ENCODE measurements around the gene FAM120AOS.
"Not testable (repeated sequence)": the region's sequence is repeated elsewhere in the genome, so short reads cannot be mapped to it uniquely, and the experiment has no call there.

The FAM120AOS gene

DNA sequence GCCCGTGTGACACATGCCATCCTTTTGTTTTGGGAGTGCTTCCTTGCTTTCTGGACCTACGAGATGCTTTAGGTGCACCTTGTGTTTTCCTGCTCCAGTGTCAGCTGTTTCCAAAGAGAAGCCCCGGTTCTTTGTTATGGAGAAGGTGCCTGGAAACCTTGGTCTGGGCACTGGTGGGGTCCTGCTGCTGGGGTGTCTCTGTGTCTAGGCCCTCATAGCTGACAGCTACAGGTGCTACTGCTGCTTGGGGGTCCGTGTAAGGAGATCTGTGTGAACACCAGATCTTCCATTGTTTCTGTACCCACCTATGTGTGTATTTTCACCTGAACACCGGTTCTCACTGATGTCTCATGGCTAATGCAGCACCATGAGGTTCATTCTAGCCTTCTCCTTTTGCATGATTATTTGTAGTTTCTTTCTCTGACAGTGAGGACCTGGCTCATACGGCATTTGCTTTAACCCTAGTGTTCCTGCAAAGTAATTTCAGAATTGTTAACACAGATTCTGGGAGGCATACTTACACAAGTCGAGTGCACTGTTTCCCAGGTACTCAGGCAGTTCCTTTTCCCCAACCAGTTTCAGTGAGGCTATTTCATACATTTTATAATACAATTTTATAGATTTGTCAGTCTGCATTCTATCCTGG, 13.2 kb upstream of the FAM120AOS start:
- no peak for DNase-seq

DNA sequence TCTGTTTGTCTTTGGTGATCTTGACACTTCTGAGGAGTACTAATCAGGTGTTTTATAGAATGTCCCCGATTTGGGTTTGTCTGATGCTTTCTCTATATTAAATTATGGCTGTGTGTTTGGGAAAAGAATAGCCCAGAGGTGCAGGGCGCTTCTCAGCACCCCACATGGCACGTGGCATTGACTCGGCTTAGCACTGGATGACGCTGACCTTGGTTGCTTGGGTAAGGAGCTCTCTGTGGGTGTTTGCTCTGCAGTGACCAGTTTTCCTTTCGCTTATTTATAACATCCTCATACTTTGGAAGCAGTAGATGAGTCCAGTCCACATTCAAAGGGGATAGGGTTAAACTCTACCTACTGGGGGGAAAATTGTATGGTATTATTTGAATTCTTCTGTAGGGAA, 12.5 kb upstream of the FAM120AOS start:
- DNase-seq, result no peak

DNA sequence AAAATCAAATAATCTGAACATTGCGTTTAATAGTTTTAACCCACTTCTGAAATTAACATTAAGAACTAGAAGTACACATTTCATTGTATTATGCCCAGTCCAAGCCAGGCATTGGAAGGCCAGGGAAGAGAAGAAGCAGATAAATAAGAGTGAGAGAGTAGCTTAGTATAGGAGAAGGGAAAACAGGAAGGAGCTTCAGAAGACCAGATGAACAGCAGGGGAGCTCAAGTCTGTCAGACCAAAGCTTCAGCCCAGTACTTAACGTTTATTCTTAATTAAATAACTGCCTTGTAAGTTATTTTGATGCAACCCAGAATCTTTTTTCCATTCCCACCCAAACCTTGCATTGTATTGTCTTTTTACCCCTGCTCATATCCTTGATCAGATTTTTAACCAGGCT, 11.5 kb upstream of the FAM120AOS start:
- DNase-seq, result no peak

DNA sequence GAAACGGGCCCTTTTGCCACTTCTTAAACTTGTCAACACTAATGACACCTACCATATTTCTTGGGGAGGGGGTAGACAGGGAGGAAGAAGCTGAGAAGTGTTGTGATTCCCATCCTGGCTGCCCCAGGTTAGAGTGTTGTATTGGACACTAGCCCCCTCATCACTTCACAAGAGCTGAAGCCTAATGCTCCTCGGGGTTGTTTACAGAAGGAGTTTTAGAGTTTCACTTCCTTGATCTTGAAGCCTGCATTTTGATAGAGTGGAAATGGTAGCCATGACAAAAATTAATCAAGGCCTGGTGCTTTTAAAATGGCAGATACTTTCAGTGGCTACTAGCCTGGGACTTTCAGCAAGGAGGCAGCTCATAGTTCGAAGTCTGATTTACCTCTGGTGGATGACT, 11.0 kb upstream of the FAM120AOS start:
- DNase-seq, result no peak

DNA sequence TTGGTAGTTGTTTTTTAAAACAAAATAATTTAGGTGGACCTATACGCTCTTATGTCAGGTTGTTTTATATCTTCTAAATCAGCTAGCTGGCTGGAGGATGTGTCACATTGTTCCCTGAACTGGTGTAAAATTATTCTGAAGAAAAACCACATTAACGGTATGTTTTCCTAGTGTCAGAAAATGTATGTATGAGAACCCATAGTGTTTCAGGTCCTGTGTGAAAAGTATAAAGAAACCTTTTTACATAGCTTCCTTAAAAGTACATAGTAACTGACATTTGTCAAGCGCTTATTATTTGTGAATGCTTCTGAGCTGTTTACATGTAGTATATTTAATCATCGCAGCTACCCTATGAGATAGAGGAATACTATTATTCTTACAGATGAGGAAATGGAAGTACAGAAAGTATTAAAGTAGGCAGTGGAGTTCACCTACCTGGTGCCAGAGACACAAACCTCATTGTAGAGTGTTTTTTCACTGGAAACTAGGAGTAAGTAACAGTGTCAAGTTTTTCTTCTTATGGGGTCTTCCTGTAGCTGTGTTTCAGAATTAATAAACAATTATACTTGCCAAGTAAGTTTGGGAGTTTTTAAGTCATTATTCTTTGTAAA, 10.4 kb upstream of the FAM120AOS start:
- DNase-seq, result peak; percentile 52

DNA sequence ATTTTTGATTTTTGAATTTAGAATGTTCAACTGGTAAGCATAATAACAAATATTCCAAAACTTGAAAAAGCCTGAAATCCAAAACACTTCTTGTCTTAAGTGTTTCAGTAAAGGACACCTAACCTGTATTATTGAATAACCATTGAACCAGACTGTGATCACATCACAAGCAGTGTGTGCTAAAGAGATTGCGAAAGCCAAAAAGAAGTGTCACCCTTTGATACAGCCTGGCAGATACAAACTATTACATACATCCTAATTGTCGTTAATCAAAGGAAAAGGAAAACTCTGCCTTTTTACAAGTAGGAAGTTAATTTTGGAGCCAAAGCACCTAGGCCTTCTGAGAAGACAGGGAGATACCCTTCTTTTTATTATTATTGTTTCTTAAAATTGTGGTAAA, 8.4 kb upstream of the FAM120AOS start:
- DNase-seq, result no peak

DNA sequence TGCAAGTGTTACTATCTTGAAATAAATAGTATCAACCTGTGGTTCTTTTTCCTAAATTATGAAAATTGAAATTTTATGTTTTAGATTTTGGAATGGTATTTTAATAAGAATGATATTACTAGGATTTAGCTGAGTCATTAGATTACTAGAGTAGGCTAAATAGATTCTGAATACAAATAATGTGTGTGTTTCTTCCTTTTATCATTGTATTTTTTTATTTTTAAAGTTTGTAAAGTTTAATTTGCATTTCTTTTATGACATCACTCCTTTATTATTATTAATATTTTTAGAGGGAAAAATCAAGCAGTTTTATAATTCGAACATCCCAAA, 8.0 kb upstream of the FAM120AOS start:
- no peak for DNase-seq

DNA sequence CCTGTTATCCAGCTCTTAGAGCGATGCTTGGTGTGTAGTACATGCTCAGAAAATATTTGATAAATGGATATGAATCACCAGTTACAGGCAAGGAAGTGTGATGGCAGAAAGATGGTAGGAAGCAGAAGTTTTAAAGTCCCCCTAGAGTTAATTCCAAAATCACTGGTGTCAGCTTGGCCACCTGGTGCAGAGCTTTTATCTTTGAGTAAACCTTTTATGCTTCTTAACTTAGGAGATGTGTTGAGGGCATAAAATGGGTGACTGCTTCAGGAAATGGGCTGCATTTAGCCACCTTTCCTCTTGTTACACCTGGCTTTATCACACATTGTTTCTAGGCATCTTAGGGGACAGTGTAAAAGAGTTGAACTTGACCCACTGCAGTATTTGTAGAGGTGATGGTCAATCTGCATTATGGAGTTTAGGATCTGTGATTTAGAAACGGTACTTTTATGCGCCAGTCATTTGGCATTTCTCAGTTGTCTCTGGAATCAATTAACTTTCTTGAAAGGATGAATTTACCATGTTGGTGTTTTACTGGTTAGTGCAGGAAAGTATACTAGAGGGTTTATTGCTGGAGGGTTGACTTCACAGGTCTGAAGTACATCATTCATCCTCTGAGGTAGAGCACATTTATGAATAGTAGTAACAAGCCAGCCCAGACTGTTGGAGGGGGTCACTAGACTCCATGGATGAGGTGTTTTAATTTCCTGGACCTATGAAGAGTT, 7.5 kb upstream of the FAM120AOS start:
- DNase-seq, result no peak

DNA sequence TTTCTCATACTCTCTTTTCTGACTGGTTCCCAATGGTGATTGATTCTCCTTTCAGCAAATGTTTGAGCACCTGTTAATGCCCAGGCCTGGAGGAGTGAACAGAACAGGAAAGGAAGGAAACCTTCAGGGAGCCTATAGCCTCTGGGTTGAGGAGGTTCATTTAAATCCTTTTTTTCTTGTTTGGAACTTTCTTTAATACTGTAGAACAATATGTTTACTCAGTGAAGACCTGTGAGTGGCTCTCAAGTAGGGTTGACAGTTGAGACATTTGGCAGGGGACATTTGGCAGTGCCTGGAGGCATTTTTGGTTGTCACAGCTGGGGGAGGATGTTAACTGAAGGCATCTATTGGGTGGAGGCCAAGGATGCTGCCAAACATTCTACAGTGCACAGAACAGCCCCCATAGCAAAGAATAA, 6.1 kb upstream of the FAM120AOS start:
- DNase-seq, result no peak

DNA sequence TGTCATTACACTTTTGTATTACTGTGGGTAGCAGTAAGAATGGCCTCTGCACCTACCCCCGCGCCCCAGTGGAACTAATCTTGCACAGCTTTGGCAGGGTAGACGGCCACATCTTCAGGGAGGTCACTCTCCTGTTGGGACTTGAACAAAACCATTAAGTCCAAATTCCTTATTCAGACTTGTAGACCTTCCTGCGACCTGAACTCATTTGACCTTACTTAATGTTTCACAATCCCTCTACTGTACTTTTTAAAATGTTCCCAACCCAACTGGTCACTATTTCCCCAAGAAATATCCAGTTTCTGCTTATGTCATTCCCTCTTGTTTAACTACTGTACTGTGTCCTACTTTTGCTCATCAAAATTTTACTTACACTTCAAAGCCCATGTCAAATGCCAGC, 5.3 kb upstream of the FAM120AOS start:
- no peak for DNase-seq

DNA sequence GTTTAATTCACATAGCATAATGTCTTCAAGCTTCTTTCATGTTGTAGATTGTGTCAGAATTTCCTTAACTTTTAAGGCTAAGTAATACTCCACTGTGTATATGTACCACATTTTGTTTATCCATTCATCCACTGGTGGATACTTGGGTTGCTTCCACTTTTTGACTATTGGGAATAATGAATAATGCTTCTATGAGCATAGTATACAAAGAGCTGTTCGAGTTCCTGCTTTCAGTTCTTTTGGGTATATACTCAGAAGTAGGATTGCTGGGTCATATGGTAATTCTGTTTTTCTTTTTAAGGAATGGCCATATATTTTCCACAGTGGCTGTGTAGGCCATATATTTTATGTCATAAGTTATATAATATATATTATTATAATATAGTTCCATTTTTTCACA, 3.6 kb upstream of the FAM120AOS start:
- no peak for DNase-seq

DNA sequence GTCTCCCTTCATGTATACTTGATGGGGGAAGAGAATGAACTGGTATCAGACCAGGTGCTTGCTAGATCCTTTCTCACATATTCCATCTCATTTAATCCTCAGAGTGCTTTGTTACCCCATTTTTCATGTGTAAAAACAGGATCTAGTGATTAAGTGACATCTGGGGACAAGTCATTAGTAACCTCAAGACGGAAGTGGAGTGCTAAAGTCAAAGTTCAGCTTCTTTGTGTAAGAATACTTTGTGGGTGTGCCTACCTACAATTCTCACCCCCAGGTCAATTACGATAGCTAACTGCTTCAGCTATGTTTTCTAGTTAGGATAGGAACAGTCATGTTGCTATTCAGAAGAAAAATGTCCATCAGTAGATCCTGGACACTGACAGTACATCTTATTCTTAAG, 3.1 kb upstream of the FAM120AOS start:
- DNase-seq, result peak; percentile 28

DNA sequence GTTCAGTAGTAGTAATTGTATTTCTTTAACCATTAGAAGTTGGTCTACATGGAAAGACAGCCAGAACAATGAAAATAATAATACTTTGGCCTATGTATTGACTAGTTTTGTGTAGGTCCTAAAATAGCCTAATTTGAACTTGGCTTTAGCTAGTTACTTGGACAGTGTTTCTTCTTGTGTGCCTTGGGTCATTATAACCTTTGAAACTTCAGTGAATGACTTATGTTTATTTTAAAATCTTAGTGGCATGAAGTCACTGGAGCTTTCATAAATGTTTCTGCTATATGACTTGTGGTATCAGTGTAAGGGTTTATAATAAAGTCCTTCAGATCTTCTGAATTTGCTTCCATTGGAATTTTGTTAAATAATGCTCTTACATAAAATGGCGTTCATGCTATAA, 2.6 kb upstream of the FAM120AOS start:
- DNase-seq, result no peak

DNA sequence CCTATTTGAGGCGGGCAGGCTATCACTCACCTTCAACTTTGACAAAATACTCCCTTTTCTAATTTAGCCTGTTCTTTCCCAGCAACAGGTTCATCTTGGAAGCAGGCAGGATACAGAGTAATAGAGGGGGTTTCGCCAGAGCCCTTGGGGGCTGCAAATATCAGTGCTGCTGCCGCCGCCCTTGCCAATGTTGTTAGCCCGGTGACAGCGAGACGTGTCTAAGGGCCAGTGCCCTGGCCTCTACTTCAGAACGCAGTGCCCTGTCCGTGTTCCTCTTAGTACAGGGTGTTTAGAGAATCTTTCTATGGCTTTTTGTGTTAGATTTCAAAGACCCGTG, 703 bp downstream of the FAM120AOS start:
- no peak for DNase-seq

DNA sequence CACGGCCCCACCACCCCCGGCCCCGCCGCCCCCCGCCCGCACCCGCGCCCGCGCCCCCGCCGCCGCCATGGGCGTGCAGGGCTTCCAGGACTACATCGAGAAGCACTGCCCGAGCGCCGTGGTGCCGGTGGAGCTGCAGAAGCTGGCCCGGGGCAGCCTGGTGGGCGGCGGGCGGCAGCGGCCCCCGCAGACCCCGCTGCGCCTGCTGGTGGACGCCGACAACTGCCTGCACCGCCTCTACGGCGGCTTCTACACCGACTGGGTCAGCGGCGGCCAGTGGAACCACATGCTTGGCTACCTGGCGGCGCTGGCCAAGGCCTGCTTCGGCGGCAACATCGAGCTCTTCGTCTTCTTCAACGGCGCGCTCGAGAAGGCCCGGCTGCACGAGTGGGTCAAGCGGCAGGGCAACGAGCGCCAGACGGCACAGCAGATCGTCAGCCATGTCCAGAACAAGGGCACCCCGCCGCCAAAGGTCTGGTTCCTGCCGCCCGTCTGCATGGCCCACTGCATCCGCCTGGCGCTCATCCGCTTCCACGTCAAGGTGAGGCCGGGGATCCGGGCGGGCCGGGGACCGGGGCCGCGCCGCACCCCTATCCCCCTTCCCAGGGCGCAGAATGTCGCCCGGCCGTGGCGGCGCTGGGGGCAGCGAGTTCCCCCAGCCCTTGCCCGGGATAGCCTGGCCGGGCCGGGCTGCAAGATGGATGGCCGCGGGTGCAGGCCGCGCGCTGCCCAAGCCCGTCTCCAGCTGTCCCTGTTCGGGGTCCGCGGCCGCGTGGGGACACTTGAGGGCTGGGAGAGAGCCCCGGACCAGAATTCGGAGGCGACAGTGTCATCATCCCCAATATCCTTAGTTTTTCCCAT, 1.3 kb downstream of the FAM120AOS start:
- DNase-seq, result peak; percentile 62

DNA sequence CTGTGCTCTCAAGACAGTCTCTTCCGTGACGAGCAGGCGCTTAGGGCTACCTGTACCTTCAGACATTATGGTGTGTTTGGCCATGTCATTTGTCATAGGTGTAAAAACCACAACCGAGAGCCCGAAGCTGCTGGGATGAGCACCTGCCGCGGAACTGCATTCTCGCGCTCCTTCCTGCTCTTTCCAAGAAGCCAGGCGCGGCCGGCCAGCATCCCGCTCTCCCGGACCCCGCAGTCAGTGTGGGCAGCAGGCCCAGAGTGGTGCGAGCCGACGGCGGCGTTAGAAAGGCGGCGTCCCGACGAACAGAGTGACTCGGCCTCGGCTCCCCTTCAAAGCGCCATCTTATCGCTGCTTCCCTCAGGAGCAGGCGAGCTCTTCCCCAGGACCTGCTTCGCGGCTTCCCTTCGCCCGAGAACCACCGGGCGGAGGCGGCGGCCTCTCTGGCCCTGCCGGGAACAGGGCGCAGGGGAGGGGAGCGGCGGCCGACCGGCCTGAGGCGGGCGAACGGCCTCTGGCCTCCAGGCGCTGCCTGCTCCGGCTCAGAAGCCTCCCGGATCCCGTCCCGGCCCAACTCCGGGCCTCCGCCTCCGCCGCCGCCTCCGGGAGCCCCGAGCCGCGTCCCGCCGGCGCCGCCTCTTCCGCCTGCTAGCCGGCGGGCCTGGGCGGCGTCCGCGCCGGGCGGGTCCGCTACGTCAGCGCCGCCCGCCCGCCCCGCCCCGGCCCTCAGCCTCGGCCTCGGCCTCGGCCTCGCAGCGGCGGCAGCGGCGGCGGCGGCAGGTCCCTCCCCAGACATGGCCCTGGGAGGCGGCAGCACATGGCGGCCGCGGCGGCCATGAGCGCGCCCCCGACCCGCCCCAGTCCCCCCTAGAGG, 2.2 kb downstream of the FAM120AOS start, which contains the start of gene FAM120A:
Gene FAM120A, plus strand, starts transcription at position 741 of the 871 bp plus-strand sequence. CDS start 231 bp downstream, outside the sequence.
- DNase-seq, result peak; percentile 80

DNA sequence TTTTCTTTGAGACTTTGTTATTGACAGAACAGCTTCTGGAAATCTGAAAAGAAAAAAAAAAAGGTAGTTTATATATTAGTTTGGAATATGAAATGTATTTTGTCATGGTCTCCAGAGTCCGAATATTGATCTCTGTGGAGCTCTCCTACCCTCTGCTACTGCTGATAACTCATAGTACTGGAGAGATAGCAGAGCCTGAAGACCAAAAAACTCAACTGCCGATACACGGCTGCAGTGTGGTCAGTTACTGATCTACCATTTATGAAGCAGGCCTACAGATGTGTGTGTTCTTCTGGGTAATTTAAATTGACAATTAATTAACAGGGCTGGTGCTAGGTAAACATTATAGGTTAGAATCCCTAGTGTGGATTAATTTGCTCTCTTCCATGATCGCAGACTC, 5.7 kb downstream of the FAM120AOS start:
- DNase-seq, result no peak

DNA sequence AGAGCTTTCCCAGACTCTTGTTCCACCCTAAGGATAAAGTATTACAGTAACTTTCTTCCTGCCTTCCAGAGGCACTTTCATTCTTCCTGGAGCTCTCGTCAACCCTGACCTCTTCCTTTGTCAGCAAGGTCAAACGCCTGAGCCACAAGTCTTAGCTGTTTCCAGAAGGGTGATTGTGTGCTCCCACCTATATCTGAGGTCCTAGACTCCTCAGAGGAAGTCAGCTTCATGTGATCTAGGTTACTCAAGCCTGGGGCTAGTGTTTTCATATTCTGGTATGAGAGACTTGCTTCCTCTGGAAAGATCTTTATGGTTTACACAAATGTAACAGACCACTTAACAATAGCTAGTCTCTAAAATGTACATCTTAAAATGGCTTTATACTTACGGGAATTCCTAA, 7.3 kb downstream of the FAM120AOS start:
- no peak for DNase-seq

DNA sequence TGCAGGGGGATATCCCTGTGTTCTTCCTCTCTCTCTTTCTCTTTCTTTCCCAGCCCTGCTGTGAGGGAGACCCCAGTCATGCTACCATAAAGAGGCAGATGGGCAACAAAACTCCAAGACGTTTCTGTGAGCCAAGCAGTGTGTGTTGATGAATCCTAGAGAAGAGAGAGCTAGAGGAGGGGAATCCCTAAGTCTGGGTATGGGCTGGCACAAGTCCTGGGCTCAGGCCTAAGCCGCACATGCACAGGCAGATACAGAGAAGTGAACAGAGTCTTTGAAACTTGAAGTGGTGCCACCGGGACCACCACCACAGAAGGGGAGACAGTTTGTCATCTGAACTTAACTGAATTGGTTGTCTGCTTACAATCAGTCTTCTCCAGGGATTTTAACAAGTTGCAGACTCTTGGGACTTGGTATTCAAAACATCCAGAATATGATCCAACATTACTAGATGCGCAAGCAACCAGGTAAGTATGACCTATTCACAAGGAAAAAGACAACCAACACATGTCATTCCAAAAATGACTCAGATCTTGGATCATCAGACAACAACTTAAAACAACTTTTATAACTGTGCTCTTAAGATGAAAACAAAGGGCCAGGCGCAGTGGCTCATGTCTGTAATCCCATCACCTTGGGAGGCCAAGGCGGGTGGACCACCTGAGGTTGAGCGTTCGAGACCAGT, 12.3 kb downstream of the FAM120AOS start:
- DNase-seq, result no peak

DNA sequence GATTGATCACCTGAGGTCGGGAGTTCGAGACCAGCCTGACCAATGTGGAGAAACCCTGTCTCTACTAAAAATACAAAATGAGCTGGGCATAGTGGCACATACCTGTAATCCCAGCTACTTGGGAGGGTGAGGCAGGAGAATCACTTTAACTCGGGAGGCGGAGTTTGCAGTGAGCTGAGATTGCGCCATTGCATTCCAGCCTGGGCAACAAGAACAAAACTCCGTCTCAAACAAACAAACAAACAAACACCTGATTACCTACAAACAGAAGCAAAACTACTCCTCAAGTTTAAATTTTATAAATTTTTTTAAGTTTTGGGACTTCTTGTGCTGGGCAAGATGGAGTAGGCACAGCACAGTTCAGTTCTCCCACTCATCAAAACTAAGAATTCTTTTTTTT, 14.1 kb downstream of the FAM120AOS start:
- DNase-seq, result not testable (repeated sequence)

DNA sequence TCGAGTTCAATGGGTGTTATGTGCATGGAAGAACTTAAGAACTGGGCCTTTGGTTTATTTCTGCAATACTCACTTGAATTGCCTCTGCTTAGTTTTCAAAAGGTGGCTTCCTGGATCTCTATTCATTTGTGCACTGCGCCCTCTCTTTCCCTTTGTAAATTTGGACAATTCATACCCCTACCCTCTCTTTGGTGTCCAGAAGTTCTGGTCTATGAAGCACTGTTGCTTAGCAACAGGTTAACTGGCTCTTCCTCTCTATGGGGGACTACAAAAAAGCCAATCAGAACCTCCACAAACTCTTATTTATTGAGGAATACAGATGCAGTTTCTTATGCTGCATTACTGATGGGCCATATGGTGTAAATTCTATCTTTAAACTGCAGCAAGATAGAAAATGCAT, 15.4 kb downstream of the FAM120AOS start:
- DNase-seq, result no peak
